Body of pancreas (tissue), 4 donors: ENCODE data around the gene TEDDM1. TPM values are rescaled to one million over a fixed set of nuclear protein-coding genes. Genes with fewer than 3 reads are reported as not detected.

ENCODE experiments used
- ATAC-seq: fragments of 150-250 bp; one replicate; pipeline ENCODE4 v1.9.1; 2016
- DNase-seq, 4 donors: peaks; one replicate each; pipeline ENCODE4 v3.0.0-alpha.2; 2019
- H3K27ac ChIP-seq, 4 donors: fragments of 200-600 bp; sonication (generic); 1 replicate in 3 of 4; 2 replicates in 1 of 4; pipeline versions ENCODE4 v1.5.1 to v1.6.1; 2016 to 2019; ENCODE audit warnings: mild to moderate bottlenecking in 1 of 4, mixed read lengths in 1 of 4, moderate library complexity in 1 of 4
- H3K27me3 ChIP-seq, 2 donors: fragments of 200-600 bp; sonication (generic); one replicate each; pipeline ENCODE4 v1.6.0; 2016; ENCODE audit warnings: mild to moderate bottlenecking in 1 of 2
- H3K36me3 ChIP-seq, 2 donors: fragments of 200-600 bp; sonication (generic); replicated peaks in 1 of 2; 2 replicates each; pipeline ENCODE4 v1.5.1; 2016; ENCODE audit warnings: low read depth in 2 of 2; ENCODE audit not compliant: insufficient read depth in 1 of 2
- H3K4me1 ChIP-seq: fragments of 200-600 bp; sonication (generic); one replicate; pipeline ENCODE4 v1.6.0; 2016
- H3K4me3 ChIP-seq, 2 donors: fragments of 200-600 bp; sonication (generic); 1 replicate in 1 of 2; 2 replicates in 1 of 2; pipeline ENCODE4 v1.5.1; 2016 to 2019
- H3K9me3 ChIP-seq, 3 donors: fragments of 200-600 bp; sonication (generic); 1 replicate in 2 of 3; 2 replicates in 1 of 3; pipeline ENCODE4 v1.5.1; 2016
- CTCF ChIP-seq, 7 experiments: fragments of 450-650 bp in 4 of 7; fragments of 200-600 bp in 3 of 7; sonication (generic) in 3 of 7; IDR thresholded peaks; one replicate each; pipeline ENCODE4 v1.5.1; 2016 to 2019; ENCODE audit warnings: antibody characterized with exemption in 7 of 7
- POLR2A ChIP-seq, 3 donors: fragments of 450-650 bp; IDR thresholded peaks; one replicate each; pipeline ENCODE4 v1.6.1; 2016; ENCODE audit warnings: antibody characterized with exemption in 3 of 3, mild to moderate bottlenecking in 2 of 3
- WGBS, 2 donors: methylation state at CpG; one replicate each; pipeline ENCODE4 v1.1.5; 2017; 5-methylcytosine and 5-hydroxymethylcytosine counted together
- intact Hi-C: fragments of 100-400 bp; cut with DNase I; formaldehyde crosslinking; loops from one replicate; pipeline ENCODE4 v1.15.1; 2023
- total RNA-seq, 2 donors: library from RNA; depleted of rRNA; stranded (reverse); fragments of >200 nt; gene quantifications; one replicate each; pipeline ENCODE4 v1.1.0, GENCODE V29; 2016

Gene TEDDM1
- total RNA-seq, 2 donors from 2014 or later: not detected

- Histone ChIP-seq H3K4me1 (no peaks in the 10 kb centered on the region), H3K36me3 (no peaks in the 10 kb centered on the region), H3K4me3 (no peak overlapping the region), H3K27me3 (no peaks in the 10 kb centered on the region), H3K9me3 (no peaks in the 10 kb centered on the region), H3K27ac (no peak overlapping the region)
- no peak for TF ChIP-seq CTCF (IDR thresholded peaks at IDR 0.05)
- no peak for TF ChIP-seq POLR2A (IDR thresholded peaks at IDR 0.05)
- DNase-seq (no peak), ATAC-seq (no peak)
- intact Hi-C loops: no loop called here
- WGBS, 2 donors: 77 to 84% methylated on average over 7 of the region's 7 CpGs
Observed at GRCh38 chr1:182431278-182431677, 30.8 kb upstream of the TEDDM1 start.

- Histone ChIP-seq H3K36me3 (no peaks in the 10 kb centered on the region), H3K27ac (no peak overlapping the region), H3K27me3 (no peaks in the 10 kb centered on the region), H3K4me1 (no peaks in the 10 kb centered on the region), H3K4me3 (no peak overlapping the region), H3K9me3 (no peaks in the 10 kb centered on the region)
- WGBS, 2 donors: 74 to 75% methylated on average over 11 of the region's 11 CpGs
- DNase-seq: no peak
- intact Hi-C loops: no loop called here
- TF ChIP-seq CTCF (IDR thresholded peaks at IDR 0.05) (no peak), POLR2A (IDR thresholded peaks at IDR 0.05) (no peak)
- no peak for ATAC-seq
Observed at GRCh38 chr1:182430263-182431068, 30.0 kb upstream of the TEDDM1 start.

- Histone ChIP-seq H3K27ac (no peak overlapping the region), H3K4me3 (no peak overlapping the region), H3K36me3 (no peaks in the 10 kb centered on the region), H3K27me3 (no peaks in the 10 kb centered on the region), H3K9me3 (no peaks in the 10 kb centered on the region), H3K4me1 (no peaks in the 10 kb centered on the region)
- DNase-seq: no peak
- TF ChIP-seq POLR2A (IDR thresholded peaks at IDR 0.05) (no peak), CTCF (IDR thresholded peaks at IDR 0.05) (no peak)
- 86 to 90% methylated on average over 2 of the region's 2 CpGs for WGBS, 2 donors
- intact Hi-C loops: no loop called here
- no peak for ATAC-seq
Observed at GRCh38 chr1:182428043-182428442, 27.6 kb upstream of the TEDDM1 start.

- no peak for TF ChIP-seq CTCF (IDR thresholded peaks at IDR 0.05)
- Histone ChIP-seq H3K36me3 (no peaks in the 10 kb centered on the region), H3K27me3 (no peaks in the 10 kb centered on the region), H3K4me1 (no peaks in the 10 kb centered on the region), H3K4me3 (no peak overlapping the region), H3K9me3 (no peaks in the 10 kb centered on the region), H3K27ac (no peak overlapping the region)
- no peak for ATAC-seq
- no peak for DNase-seq
- WGBS, 2 donors: 75 to 76% methylated on average over 7 of the region's 7 CpGs
- intact Hi-C loops: no loop called here
Observed at GRCh38 chr1:182426442-182427430, 26.3 kb upstream of the TEDDM1 start.
